HG02943 (cell line): ENCODE results near the gene PCDHA5.

Source experiments
- ATAC-seq: cut with Tn5 transposase; IDR thresholded peaks from one replicate; pipeline ENCODE4 v1.9.1; 2021; ENCODE audit warnings: mild to moderate bottlenecking, low read depth, moderate library complexity; ENCODE audit not compliant: unreplicated experiment

PCDHA5 gene

DNA sequence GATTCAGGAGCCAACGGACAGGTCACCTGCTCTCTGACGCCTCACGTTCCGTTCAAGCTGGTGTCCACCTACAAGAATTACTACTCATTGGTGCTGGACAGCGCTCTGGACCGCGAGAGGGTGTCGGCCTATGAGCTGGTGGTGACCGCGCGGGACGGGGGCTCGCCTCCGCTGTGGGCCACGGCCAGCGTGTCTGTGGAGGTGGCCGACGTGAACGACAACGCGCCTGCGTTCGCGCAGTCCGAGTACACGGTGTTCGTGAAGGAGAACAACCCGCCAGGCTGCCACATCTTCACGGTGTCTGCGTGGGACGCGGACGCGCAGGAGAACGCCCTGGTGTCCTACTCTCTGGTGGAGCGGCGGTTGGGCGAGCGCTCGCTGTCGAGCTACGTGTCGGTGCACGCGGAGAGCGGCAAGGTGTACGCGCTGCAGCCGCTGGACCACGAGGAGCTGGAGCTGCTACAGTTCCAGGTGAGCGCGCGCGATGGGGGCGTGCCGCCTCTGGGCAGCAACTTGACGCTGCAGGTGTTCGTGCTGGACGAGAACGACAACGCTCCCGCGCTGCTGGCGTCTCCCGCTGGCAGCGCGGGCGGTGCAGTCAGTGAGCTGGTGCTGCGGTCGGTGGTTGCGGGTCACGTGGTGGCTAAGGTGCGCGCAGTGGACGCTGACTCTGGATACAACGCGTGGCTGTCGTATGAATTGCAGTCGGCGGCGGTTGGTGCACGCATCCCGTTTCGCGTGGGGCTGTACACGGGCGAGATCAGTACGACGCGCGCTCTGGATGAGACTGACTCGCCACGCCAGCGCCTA is 36.0 kb downstream of the PCDHA5 start:
- no peak for ATAC-seq

DNA sequence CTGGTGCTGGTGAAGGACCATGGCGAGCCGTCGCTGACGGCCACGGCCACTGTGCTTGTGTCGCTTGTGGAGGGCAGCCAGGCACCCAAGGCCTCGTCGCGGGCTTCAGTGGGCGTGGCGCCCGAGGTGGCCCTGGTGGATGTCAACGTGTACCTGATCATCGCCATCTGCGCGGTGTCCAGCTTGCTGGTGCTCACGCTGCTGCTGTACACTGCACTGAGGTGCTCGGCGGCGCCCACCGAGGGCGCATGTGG is 36.5 kb downstream of the PCDHA5 start:
- ATAC-seq = no peak

DNA sequence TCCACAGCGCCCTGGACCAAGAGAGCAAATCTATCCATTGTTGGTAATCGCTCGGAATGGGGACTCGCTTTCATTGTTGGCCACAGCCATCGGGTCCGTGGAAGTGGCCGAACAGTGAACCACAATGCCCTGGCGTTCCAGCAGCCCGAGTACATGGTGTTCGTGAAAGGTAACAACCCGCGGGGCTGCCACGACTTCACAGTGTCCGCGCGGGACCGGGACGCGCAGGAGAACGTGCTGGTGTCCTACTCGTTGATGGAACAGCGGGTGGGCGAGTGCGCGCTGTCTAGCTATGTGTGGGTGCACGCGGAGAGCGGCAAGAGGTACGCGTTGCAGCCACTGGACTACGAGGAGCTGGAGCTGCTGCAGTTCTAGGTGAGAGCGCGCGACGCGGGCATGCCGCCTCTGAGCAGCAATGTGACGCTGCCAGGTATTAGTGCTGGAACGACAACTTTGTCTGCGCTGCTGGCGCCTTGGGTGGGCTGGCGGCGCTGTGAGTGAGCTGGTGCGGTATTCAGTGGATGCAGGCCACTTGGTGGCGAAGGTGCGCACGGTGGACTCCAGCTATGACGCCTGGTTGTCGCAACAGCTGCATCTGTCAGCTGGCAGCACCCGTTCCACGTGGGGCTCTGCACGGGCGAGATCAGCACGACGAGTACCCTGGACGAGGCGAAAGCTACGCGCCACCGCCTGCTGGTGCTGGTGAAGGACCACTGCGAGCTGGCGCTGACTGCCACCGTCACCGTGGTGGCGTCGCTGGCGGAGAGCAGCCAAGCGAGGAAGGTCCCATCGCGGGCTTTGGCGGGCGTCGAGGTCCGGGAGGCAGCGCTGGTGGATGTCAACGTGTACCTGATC is 41.3 kb downstream of the PCDHA5 start:
- ATAC-seq = no peak

DNA sequence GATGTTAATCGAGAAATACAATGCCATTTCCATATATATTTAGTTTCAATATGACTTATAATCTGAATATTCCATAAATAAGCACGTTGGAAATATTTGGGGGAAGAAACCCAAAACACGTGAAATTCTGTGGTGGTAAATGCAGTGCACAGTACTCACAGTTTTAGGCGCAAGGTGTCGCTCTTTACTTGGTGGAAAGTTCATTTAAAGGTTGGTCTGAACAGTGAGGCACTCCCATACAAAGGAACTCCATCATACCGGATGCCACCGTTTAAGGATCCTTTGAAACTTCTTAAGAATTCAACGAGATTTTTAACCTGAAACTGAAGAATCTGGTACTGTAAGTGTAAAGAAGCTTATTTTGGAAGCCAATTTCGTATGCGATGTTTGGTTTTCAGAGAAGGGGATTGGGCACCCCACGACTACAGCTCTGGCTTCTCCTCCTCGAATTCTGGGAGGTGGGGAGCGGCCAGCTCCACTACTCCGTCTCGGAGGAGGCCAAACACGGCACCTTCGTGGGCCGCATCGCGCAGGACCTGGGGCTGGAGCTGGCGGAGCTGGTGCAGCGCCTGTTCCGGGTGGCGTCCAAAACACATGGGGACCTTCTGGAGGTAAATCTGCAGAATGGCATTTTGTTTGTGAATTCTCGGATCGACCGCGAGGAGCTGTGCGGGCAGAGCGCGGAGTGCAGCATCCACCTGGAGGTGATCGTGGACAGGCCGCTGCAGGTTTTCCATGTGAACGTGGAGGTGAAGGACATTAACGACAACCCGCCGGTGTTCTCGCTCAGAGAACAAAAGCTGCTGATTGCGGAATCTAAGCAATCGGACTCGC is 47.5 kb downstream of the PCDHA5 start, which contains the start of gene PCDHA11:
Gene PCDHA11, plus strand, starts transcription at position 237 of the 834 bp plus-strand sequence. Its CDS starts 147 bp downstream, at position 384.
- no peak for ATAC-seq

DNA sequence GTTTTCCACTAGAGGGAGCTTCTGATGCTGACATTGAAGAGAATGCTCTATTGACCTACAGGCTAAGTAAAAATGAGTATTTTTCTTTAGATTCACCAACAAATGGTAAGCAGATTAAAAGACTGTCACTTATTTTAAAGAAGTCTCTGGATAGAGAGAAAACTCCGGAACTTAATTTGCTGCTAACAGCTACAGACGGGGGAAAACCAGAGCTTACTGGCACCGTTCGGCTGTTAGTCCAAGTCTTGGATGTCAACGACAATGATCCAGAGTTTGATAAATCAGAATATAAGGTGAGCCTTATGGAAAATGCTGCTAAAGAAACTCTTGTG is 48.1 kb downstream of the PCDHA5 start:
- no peak for ATAC-seq

DNA sequence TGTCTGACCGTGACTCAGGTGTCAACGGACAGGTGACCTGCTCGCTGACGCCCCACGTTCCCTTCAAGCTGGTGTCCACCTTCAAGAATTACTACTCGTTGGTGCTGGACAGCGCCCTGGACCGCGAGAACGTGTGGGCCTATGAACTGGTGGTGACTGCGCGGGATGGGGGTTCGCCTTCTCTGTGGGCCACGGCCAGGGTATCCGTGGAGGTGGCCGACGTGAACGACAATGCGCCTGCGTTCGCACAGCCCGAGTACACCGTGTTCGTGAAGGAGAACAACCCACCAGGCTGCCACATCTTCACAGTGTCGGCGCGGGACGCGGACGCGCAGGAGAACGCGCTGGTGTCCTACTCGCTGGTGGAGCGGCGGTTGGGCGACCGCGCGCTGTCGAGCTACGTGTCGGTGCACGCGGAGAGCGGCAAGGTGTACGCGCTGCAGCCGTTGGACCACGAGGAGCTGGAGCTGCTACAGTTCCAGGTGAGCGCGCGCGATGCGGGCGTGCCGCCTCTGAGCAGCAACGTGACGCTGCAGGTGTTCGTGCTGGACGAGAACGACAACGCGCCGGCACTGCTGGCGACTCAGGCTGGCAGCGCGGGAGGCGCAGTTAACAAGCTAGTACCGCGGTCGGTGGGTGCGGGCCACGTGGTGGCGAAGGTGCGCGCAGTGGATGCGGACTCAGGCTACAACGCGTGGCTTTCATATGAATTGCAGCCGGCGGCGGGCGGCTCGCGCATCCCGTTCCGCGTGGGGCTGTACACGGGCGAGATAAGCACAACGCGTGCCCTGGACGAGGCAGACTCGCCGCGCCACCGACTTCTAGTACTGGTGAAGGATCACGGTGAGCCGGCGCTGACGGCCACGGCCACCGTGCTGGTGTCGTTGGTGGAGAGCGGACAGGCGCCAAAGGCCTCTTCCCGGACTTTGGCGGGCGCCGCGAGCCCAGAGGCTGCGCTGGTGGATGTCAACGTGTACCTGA is 49.1 kb downstream of the PCDHA5 start:
- ATAC-seq = no peak
